Stimulated activated CD8-positive, alpha-beta memory T cell treated with anti-CD3 and anti-CD28 coated beads, Interleukin-2, amount 100 ng/mL, for 1 hour (primary cell): Measurements from ENCODE around the gene HAND1.

Source experiments
- DNase-seq, 2 donors: peaks; one replicate each; pipeline ENCODE4 v3.0.0-alpha.2; 2020; ENCODE audit warnings: low read depth in 2 of 2

The HAND1 gene

DNA sequence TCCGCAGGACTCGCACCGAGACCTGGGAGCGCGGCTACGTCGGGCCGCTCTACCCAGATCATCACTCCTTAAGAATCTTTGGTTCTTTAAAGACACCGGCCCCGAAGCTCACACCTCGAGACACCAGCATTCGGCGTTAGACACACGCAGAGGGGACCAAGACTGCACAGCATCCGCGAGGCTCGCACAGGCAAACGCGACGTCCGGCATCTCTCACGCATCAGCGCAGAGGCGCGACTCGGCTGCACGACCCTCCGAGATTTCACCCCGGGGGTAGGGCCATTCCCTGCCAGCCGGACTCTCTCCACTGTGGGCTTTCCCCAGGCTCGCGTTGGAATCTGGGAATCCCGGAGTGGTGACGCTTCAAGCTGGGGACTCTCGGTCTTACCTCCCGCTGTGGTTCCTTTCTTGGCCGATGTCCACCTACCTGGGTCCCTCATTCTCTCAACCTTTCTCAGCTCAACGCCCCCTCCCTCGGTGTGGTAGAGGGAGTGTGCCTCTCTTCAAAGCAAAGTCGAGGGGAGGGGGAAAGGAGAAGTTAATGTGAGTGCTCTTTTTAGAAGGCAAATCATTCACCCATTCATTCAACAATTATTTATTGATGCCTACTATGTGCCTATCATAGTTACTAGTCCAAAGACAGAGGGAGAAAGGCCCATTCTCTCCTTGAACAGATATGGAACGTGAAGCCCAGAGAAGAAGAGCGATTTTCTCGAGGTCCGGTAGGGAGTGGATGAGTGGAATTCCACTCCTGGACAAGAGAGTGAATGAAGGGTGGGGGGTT, 1.3 kb upstream of the HAND1 start:
- no peak for DNase-seq

DNA sequence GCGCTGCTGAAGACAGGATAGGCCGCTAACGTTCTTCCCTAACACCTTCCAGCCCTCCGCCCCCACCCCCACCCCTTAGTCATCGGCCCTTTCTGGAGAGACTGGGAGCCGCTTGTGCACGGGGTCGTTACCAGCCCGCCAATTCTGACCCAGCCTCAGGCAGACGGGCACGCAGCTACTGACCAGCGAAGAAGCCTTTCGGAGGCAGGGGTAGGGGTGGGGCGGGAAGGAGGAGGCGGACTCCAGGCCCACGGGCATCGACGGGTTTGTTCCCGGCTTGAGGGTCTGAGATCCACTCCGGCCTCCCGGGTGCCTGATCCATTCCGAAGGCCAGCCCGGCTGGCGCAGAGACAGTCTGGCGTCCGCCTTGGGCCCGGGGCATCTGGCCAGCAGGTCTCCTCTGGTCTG, 729 bp upstream of the HAND1 start:
- no peak for DNase-seq

DNA sequence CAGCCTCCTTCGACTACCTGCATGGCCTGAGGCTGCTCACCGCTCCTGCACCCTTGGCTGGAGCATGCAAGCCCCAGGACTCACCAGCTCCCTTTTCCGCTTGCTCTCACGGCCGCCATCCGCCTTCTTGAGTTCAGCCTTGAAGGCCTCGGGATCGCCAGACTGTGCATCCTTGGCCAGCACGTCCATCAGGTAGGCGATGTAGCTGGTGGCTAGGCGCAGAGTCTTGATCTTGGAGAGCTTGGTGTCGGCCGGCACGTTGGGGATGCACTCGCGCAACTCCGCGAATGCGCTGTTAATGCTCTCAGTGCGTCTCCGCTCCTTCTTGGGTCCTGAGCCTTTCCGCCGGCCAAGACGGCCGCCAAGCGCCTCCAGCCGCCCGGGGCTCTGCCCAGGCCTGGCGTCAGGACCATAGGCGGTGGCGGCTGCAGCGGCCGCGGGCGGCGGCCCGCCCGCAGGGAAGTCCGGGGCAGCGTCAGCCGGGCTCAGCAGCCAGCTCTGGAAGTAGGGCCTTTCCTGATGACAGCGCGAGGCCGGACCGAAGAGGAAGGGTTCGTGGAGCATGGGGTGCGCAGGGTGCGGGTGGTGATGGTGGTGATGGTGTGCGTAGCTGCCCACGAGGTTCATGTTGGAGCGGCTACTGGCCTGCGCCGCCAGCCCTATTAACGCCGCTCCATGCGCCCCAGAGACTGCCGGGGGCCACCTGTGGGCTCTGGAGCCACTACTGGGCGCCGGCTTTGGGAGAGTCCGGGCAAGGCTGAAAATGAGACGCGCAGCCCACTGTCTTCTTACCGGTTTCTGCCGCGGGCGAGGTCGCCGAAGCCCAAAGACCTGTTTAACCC, 424 bp downstream of the HAND1 start:
- no peak for DNase-seq

DNA sequence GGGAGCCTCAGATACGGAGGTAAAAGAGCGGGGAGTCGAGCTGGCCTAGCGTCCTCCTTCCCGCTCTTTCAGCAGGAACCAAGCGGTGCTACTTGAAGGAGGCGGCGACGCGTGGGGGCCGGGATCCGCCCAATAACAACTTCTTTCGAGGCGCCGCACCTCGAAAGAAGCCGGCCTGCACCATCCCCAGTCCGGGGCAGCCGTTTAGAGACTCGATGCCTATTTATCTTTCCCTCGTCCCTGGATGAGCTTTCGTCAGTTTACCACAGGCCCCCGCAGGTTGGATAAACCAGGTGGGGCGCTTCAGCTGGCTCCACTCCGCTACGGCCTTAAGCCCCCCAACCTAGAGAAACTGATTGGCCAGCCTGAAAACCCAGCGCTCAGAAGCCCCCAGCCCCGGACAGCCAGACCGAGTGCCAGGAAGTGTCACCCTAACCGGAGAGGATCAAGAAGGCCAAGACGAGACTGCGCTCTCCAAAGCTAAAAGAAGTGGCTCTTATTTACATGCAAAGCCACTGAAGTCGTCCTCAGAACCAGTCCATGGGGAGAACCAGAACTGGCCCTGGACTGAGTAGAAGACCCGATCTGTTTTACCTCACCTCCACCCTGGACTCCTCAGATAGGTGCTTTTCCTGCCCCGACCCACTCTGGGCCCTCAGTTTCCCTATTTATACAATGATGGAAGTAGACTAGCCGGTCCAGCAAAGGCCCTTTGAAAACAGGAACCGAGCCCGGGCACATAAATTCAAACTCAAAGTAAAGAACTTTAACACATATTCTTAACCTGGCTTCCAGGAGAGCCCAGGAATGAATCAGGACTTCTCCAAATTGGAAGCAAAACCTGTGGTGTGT, 1.4 kb downstream of the HAND1 start:
- DNase-seq = no peak

DNA sequence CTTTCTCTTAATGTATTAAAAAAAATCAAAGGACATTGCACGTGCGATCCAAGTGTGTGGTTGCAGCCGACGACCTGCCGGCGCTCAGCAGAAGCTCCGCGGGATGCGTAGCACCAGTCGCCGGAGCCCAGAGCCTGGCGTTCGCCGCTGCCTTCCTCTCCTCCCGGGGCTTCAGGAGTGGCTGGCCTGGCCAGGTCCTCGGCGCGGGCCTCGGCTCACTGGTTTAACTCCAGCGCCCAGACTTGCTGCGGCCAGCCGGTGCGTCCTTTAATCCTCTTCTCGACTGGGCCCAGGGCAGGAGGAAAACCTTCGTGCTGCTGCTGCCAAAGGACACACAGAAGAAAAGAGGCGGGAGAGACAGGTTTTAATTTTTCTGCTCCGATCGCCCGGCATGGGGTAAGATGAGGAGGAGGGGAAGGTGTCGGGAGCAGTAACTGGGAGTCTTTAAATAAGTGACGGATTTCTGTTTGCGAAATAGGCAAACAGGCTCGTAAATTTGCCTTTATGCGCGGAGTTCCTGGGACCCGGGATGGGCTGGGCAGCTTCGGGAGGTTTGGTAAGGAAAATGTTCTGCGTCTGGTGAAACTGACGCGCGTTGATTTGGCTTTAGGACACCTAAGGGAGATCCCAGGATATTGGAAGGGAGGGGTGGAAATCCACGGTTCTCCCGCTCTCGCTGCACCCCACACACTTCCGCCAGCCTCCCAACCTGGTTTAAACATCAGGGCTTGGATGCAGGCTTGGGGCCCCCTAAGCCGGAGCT, 2.3 kb downstream of the HAND1 start:
- DNase-seq = no peak

DNA sequence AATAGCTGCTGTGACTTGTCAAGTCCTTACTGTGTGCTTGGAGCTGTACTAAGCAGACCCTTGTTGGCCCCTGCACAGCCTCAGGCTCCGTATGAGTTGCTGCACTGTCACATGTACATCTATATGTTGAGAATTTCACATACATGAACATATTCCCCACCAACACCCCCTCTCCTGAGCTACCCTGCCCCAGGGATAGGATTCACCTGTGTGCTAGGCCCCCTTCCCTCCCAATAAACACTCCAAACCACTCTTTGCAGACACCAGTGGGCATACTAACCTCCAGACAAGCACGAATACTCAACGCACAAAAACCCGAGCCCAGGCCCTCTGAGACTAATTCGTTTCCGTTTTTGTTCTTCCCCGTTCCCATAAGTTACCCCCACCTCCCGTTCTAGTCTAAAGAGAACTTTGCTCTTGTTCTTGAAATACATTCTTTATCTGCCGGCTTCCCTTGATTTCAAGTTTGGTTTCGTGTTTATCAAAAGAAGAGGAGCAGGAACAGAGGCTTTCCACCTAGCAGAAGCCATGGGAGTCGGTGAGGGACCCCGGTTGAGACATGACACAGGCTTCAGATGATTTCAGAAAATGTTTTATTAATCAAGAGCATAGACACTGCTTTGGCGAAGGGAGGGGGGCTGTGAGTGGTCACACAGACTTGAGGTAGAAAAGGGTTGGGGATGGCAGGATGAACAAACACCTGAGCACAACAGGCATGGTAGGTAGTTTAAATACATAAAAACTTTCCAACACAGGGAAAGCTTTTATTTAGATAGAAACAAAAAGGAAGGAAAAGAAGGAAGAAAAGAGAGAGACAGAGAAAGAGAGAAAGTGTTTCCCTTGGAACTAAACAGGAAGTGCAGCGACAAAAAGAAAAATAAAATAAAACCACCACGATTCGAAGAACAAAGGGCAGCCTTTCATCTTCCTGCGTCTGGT, 3.4 kb downstream of the HAND1 start:
- DNase-seq = no peak

GRCh38 chr5:154473581-154474283, 4.3 kb downstream of the HAND1 start:
- no peak for DNase-seq

- no peak for DNase-seq
These were observed 5.0 kb downstream of the HAND1 start for GRCh38 chr5:154472871-154473580.

DNA sequence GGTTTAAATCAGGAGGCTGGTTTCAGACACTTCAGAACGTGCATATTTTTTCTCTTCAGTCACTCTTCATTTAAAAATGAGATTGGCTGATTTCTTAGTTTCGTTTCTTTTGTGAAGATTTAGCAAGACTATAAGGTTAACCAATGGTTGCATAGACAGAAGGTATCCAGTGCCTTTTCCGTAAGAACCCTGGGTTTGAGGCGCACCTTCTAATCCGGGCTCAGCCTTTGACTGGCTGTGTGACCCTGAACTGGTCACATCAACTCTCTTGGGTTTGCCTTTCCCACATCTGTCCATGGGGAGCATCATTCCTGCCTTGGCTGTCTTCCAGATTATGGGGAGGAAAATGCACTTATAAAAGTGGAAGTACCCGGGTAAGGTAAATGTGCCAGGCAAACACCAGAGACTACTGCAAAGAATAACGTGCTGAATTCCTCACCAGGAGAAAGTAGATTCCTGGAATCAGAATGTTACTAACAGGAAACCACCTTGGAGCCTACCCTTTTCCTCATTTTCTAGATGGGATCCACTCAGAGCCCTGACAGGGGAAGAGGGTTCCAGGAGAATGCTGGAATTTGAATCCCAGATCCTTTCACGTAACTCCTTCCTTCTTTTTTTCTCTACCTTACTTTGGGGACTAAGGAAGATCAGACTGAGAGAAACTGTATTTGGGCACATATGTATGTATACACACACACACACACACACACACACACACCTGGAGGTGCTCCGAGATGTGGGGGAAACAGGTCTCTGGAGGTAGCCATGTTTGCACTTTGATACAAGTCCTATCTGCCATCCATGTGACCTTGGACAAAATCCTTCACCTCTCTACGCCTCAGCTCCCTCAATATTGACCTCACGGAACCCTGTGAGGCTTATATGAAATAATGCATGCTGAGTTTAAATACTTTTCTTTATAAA, 6.8 kb downstream of the HAND1 start:
- DNase-seq = no peak

DNA sequence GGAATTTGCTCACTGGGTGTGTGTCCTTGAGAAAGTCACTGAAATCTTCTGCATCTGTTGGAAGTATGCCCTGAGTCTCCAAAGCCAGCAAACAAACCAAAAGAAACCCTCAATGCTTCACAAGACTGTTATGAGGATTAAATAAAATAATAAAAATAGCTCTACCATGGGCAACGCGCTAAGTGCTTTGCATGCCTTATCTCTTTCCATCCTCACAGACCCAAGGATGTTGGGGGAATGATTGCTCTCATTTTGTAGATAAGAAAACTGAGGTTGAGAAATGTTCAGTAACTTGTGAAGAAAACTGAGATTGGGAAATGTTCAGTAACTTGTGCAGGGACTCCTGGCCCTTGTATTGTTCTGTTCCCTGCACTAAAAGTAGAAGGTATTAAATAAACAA, 7.9 kb downstream of the HAND1 start:
- no peak for DNase-seq

GRCh38 chr5:154467655-154468354, 10.2 kb downstream of the HAND1 start:
- peak; percentile 44 to 59 for DNase-seq

DNA sequence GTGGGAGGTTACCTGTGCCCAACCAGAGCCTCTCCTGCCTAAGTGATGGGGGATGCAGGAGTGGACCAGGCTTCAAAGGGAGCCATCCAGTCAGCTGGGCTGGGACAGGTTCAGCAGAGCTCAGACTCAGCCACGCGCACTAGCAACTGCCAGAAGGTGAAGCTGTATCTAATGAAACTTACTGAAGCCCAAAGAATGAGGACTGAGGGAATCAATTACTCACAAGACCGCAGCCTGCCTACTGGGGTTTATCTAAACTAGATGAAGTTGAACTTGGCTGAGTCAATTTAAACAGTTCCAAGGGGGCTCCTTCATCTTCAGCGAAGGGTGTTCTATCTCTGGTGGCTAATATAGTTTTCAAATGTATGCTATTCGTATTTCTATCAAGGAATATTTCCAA, 11.4 kb downstream of the HAND1 start:
- no peak for DNase-seq

DNA sequence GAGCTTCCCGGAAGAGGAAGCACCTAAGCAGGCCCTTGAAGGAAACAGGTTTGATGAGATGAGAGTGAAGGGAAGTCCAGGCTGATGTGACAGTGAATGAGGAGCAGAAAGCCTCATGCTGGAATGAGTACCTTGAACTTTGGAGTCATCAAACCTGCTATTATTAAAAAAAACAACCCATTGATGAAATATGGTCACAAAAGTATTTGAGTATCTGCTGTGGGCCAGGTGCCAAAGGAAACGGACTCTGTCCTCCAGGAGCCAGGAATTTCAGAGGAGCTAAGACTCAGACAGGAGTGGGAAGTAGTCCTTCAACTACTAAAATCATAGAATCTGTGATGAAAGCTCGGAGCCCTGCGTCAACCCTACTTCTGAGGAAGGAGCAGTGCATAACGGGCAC, 11.9 kb downstream of the HAND1 start:
- DNase-seq = no peak

DNA sequence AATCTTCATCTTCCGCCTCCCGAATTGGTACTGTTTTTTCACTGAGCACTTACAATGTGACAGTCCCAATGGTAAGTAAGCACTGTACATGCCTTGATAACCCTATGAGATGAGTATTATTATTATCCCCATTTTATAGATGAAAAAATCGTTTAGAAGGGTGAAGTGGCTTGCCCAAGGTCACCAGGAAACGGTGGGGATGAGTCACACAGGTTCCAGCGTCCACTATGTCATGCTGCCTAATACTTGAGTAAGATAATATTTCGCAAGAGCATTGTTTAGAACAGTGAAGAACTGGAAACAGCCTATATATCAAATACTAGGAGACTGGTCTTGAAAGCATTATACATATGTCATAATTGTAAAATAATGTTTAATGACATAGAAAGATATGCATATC, 12.9 kb downstream of the HAND1 start:
- DNase-seq = no peak

DNA sequence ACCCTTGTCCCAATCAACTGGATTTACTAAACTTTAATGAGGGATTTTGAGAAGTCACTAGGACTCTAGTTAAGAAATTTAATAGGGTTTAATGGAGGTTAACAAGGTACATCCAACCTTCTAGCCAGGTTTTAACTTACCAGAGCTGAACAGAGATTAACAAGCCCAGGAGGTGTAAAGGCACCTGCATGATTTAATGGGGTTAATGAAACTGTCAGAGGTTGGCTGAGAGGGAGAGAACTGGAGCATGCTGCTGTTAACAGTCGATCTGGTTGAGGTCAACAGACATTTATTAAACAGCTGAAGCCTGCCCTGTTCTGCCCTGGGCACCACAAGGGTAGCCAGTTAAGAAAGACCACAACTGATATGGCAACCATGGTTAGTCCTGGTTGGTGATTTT, 13.6 kb downstream of the HAND1 start:
- DNase-seq = no peak

GRCh38 chr5:154461531-154461930, 16.5 kb downstream of the HAND1 start:
- no peak for DNase-seq

- no peak for DNase-seq
These were observed 17.9 kb downstream of the HAND1 start for GRCh38 chr5:154460172-154460571.
